GM19463 (cell line): ENCODE measurements around the gene CD209.
A peak's percentile ranks its signal among the peaks of the same experiment; 100 is the strongest.

Experiments used
- ATAC-seq: cut with Tn5 transposase; IDR thresholded peaks from one replicate; pipeline ENCODE4 v1.9.1; 2021; ENCODE audit warnings: mild to moderate bottlenecking, moderate library complexity; ENCODE audit not compliant: unreplicated experiment

Gene CD209

GRCh38 chr19:7706188-7706954 lies 41.0 kb downstream of the CD209 start:
- ATAC-seq: no peak

GRCh38 chr19:7705387-7706187 lies 41.7 kb downstream of the CD209 start:
- ATAC-seq: peak; percentile 51

GRCh38 chr19:7704280-7705060 lies 42.9 kb downstream of the CD209 start:
- ATAC-seq: no peak

GRCh38 chr19:7703332-7703731 lies 44.0 kb downstream of the CD209 start:
- ATAC-seq: no peak

- ATAC-seq: peak; percentile 43
Measured at GRCh38 chr19:7701654-7702457, 45.5 kb downstream of the CD209 start, which contains the start of gene FCER2. TSS of gene FCER2 (minus strand) at chr19:7702131. CDS start at chr19:7699760, 2,371 bp downstream.

- no peak for ATAC-seq
Measured at GRCh38 chr19:7701049-7701653, 46.2 kb downstream of the CD209 start.

GRCh38 chr19:7699417-7700401 lies 47.6 kb downstream of the CD209 start:
- ATAC-seq: no peak

GRCh38 chr19:7699003-7699402 lies 48.3 kb downstream of the CD209 start:
- no peak for ATAC-seq

- ATAC-seq: no peak
Measured at GRCh38 chr19:7698583-7698982, 48.8 kb downstream of the CD209 start.

- no peak for ATAC-seq
Measured at GRCh38 chr19:7697721-7698287, 49.5 kb downstream of the CD209 start.

GRCh38 chr19:7694499-7694898 lies 52.8 kb downstream of the CD209 start:
- no peak for ATAC-seq

GRCh38 chr19:7692417-7693088 lies 54.8 kb downstream of the CD209 start:
- ATAC-seq: no peak

GRCh38 chr19:7691497-7691896 lies 55.8 kb downstream of the CD209 start:
- ATAC-seq: no peak

- ATAC-seq: no peak
Measured at GRCh38 chr19:7690779-7691258, 56.5 kb downstream of the CD209 start.
